Endothelial cell (in vitro differentiated cells): Measurements from ENCODE around the gene SPCS3. TPM values are rescaled to one million over a fixed set of nuclear protein-coding genes. Genes with fewer than 3 reads are reported as not detected.
A peak's percentile ranks its signal among the peaks of the same experiment; 100 is the strongest.

Source experiments
- DNase-seq: peaks from one replicate; pipeline ENCODE4 v3.0.0; 2021; ENCODE audit warnings: low spot score
- H3K27ac Mint-ChIP-seq: one replicate; pipeline ENCODE4 v1.8.0; 2021; ENCODE audit warnings: mixed read lengths, inconsistent platforms; ENCODE audit not compliant: unreplicated experiment
- H3K27me3 Mint-ChIP-seq: one replicate; pipeline ENCODE4 v1.8.0; 2021; ENCODE audit warnings: mild to moderate bottlenecking, moderate library complexity, mixed read lengths, inconsistent platforms; ENCODE audit not compliant: unreplicated experiment
- H3K36me3 Mint-ChIP-seq: one replicate; pipeline ENCODE4 v1.8.0; 2021; ENCODE audit warnings: mild to moderate bottlenecking, low read depth, mixed read lengths, inconsistent platforms; ENCODE audit not compliant: unreplicated experiment
- H3K4me1 Mint-ChIP-seq: one replicate; pipeline ENCODE4 v1.8.0; 2021; ENCODE audit warnings: mild to moderate bottlenecking, mixed read lengths, inconsistent platforms; ENCODE audit not compliant: unreplicated experiment
- H3K4me3 Mint-ChIP-seq: one replicate; pipeline ENCODE4 v1.8.0; 2021; ENCODE audit warnings: mild to moderate bottlenecking, mixed read lengths, inconsistent platforms; ENCODE audit not compliant: unreplicated experiment
- H3K9me3 Mint-ChIP-seq: one replicate; pipeline ENCODE4 v1.8.0; 2021; ENCODE audit warnings: mixed read lengths, inconsistent platforms; ENCODE audit not compliant: unreplicated experiment
- total RNA-seq: library from RNA; stranded (reverse); fragmentation: NEBNext Ultra II Directional; extraction: Animal tissue kit (Norgen Biotek cat#: 25700); gene quantifications from one replicate; pipeline ENCODE4 v1.2.1, GENCODE V29; 2021; ENCODE audit not compliant: unreplicated experiment
- TF ChIP-seq, protein P1 (sequence below): fragments of 200-600 bp; sonication (generic); IDR thresholded peaks from one replicate; pipeline ENCODE4 v1.5.0; 2021; ENCODE audit warnings: antibody characterized with exemption; ENCODE audit not compliant: unreplicated experiment

Gene SPCS3
- total RNA-seq, 1 donor from 2014 or later = 173 TPM

DNA sequence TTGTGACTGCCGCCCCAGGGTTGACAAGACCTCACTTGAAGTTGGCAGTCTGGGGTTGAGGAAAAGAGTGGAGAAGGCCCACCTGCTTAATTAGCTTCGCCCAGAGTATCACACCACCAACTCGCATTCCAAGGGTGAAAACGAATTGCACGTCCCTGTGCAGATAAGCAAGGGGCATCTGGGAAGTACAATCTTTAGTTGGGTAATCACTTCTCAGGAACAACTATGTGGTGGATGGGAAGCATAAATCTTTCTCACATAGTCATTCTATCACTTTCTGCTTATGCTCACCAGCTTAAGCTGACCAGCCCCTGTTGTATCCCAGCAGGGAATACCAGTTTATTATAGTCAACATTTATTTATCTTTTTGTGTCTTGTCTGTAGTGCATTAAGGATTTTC lies 14.3 kb downstream of the SPCS3 start:
- no peak overlapping the region for H3K4me3 Mint-ChIP-seq
- no peaks in the 10 kb centered on the region for H3K4me1 Mint-ChIP-seq
- no peak overlapping the region for H3K27ac Mint-ChIP-seq

DNA sequence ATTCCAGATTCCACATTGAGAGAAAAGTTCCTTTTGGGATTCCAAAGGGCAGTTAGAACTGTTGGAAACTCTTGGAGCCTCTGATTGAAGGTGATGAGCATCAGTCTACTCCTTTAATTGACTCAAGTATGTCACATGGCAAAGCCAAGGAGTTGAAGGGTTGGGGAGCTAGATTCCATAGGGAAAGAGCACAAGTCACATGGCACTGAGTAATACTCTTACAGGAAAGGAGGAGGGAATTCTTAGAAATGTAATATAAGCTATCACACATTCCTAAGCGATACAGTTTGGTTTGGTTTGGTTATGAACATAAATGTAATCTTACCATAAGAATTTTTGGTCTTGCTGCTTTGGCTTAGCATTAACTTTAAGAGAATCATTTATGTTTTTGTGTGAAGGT lies 15.7 kb downstream of the SPCS3 start:
- no peak for DNase-seq
- peaks cover 5% of the 10 kb centered on the region for H3K4me1 Mint-ChIP-seq
- no peak overlapping the region for H3K4me3 Mint-ChIP-seq
- no peaks in the 10 kb centered on the region for H3K9me3 Mint-ChIP-seq
- no peaks in the 10 kb centered on the region for H3K36me3 Mint-ChIP-seq
- H3K27ac Mint-ChIP-seq = no peak overlapping the region
- peaks cover 1% of the 10 kb centered on the region for H3K27me3 Mint-ChIP-seq
- TF ChIP-seq, protein P1, sequence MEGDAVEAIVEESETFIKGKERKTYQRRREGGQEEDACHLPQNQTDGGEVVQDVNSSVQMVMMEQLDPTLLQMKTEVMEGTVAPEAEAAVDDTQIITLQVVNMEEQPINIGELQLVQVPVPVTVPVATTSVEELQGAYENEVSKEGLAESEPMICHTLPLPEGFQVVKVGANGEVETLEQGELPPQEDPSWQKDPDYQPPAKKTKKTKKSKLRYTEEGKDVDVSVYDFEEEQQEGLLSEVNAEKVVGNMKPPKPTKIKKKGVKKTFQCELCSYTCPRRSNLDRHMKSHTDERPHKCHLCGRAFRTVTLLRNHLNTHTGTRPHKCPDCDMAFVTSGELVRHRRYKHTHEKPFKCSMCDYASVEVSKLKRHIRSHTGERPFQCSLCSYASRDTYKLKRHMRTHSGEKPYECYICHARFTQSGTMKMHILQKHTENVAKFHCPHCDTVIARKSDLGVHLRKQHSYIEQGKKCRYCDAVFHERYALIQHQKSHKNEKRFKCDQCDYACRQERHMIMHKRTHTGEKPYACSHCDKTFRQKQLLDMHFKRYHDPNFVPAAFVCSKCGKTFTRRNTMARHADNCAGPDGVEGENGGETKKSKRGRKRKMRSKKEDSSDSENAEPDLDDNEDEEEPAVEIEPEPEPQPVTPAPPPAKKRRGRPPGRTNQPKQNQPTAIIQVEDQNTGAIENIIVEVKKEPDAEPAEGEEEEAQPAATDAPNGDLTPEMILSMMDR = no peak

More for the DNA sequence above, 14.3 kb downstream of the SPCS3 start:
- H3K9me3 Mint-ChIP-seq = no peaks in the 10 kb centered on the region
- TF ChIP-seq, protein P1 = no peak
- H3K27me3 Mint-ChIP-seq = peaks cover 1% of the 10 kb centered on the region
- no peak for DNase-seq
- no peaks in the 10 kb centered on the region for H3K36me3 Mint-ChIP-seq

DNA sequence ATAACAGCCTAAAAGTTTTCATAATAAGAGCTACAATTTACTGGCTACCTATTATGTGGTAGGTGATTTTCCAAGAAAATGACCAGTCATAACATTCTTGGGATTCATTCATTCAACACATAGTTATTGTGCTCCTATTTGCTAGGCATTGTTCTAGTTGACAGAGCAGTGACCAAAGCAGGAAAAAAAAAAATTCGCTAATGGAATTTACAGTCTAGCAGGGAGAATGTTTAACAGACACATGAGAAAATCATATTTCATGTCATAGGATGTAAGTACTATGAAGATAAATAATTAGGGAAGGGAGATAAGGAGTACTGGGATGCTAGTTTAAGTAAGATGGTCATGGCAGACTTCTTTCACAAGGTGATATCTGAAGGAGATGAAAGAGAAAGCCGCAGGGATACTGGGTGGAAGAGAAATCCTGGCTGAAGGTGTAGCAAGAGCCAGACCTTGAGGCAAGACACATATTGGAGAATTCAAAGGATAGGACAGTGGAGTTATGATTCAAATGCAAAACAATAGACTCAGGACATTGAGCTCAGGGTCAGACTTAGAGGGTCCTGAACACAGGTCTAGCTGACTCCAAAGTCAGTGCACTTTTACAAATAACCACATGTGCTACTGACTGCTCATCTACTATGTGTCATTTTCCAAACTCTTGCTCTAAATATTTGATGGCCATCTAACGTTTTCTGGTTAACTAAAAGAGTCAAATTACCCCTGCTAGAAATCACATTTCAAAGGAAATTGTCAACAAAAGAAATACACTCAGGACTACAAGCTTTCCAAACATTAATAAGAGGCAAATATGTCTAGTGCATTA lies 20.4 kb downstream of the SPCS3 start:
- Mint-ChIP-seq H3K9me3 (peaks cover 14% of the 10 kb centered on the region), H3K27me3 (peaks cover 3% of the 10 kb centered on the region)
- no peak for DNase-seq

DNA sequence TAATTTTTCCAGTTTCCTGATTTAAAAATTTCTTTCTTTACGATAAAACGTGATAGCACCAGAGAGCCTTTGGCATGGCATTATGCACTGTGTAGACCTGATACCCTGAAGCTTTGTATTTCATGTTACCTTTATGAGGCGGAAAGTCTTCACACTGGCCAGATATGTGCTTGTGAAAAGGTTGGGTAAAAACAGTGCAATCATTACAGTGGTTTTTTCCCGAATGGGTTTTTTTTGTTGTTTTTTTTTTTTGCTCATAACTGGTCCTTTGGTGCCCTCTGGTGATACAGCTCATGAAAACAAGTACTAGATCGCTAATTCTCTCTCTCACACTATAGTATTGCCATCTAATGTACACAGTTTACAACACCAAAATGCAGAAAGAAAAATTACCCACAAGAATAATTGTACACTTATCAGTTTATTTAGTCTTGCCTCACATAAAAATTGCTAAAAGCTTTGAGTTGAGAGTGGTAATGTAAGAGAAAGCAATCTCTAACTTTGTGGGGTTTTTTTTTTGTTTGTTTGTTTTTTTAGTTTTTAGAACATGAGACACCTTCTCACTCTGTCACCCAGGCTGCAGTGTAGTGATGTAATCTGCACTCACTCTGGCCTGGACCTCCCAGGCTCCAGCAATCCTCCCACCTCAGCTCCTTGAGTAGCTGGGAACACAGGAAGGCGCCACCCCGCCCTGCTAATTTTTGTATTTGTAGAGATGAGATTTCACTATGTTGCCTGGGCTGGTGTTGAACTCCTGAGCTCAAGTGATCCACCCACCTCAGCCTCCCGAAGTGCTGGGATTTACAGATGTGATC lies 21.3 kb downstream of the SPCS3 start:
- Mint-ChIP-seq H3K4me1 (peaks cover 7% of the 10 kb centered on the region), H3K27me3 (peaks cover 3% of the 10 kb centered on the region), H3K4me3 (no peak overlapping the region), H3K27ac (no peak overlapping the region), H3K9me3 (peaks cover 14% of the 10 kb centered on the region), H3K36me3 (peaks cover 21% of the 10 kb centered on the region)
- TF ChIP-seq, protein P1 = peak; percentile 44
- no peak for DNase-seq

More for the DNA sequence above, 20.4 kb downstream of the SPCS3 start:
- Mint-ChIP-seq H3K36me3 (peaks cover 19% of the 10 kb centered on the region), H3K4me3 (no peak overlapping the region), H3K27ac (peak overlapping the region; percentile 57), H3K4me1 (peaks cover 7% of the 10 kb centered on the region)
- TF ChIP-seq, protein P1 = no peak
